Measurements from ENCODE around the gene GRIK1.

GRIK1 gene

DNA sequence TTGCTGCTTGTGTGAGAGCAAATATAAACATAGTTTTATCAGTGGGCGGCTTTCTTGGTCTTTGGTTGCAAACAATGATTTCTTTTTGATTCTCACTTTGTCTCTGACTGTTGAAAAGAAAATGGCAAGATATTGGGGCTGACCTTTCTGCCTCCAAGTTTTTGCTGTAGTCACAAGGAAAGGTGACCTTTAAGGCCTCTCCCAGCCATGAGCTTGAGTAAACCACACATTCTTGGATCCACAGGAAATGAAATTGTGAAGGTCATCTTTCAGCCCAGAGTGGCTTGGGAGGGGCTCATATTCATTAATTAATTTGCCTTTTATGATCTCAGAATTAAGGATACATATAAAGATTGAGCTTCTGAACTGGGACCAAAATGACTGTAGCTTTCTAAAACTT is 399.5 kb downstream of the GRIK1 start:
- no peaks in the 10 kb centered on the region for H3K27me3 ChIP-seq (ENCODE audit: control insufficient read depth, insufficient read depth, low read length)
- H3K4me1 ChIP-seq (ENCODE audit: control insufficient read depth, insufficient read depth, low read length), result no peaks in the 10 kb centered on the region
- H3K27ac ChIP-seq (ENCODE audit: low read depth, low read length), result no peak overlapping the region
- no peak overlapping the region for H3K4me3 ChIP-seq (ENCODE audit: low read depth, low read length)
- no peaks in the 10 kb centered on the region for H3K9me3 ChIP-seq (ENCODE audit: control insufficient read depth, insufficient read depth, low read depth, low read length)
- H3K36me3 ChIP-seq (ENCODE audit: control insufficient read depth, insufficient read depth, low read length), result no peaks in the 10 kb centered on the region
- H3K9ac ChIP-seq (ENCODE audit: low read length), result no peak overlapping the region

DNA sequence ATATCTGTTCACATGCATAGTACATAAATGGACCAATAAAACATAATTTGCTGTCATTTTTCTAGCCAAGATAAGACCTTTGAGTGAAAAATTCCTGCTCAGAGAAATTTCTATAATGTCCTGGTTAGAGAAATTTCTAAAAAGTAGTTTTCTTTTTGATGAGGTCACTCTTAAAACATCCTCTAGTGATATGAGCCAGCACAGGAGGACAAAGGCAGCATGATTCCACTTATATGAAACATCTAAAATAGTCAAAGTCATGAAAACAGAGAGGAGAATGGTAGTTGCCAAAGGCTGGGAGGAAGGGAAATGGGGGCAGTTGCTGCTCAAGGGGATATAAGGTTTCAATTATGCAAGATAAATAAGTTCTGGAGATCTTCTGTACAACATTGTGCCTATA is 401.7 kb downstream of the GRIK1 start:
- no peak overlapping the region for H3K27ac ChIP-seq (ENCODE audit: low read depth, low read length)
- no peaks in the 10 kb centered on the region for H3K36me3 ChIP-seq (ENCODE audit: control insufficient read depth, insufficient read depth, low read length)
- no peaks in the 10 kb centered on the region for H3K27me3 ChIP-seq (ENCODE audit: control insufficient read depth, insufficient read depth, low read length)
- no peak overlapping the region for H3K9ac ChIP-seq (ENCODE audit: low read length)
- H3K4me3 ChIP-seq (ENCODE audit: low read depth, low read length), result no peak overlapping the region
- no peaks in the 10 kb centered on the region for H3K4me1 ChIP-seq (ENCODE audit: control insufficient read depth, insufficient read depth, low read length)
- no peaks in the 10 kb centered on the region for H3K9me3 ChIP-seq (ENCODE audit: control insufficient read depth, insufficient read depth, low read depth, low read length)

DNA sequence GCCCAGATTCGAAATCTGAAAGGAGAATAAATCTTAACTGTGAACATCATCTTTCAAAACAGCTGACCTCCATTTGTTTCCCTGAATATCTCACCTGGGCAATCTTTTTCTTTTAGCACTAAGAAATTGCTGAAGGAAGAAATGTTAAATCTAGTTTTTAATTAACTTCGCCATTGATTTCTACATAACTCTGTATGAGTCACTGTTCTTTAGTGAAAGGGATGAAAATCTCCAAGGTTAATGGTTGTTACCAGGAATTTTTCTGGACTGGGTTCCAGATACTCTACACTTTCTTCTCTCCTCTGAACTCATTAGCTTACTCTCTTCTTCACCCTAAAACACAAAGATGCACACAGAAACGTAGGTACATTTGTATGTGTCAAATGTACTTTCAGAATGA is 405.3 kb downstream of the GRIK1 start:
- no peaks in the 10 kb centered on the region for H3K36me3 ChIP-seq (ENCODE audit: control insufficient read depth, insufficient read depth, low read length)
- no peaks in the 10 kb centered on the region for H3K4me1 ChIP-seq (ENCODE audit: control insufficient read depth, insufficient read depth, low read length)
- H3K27ac ChIP-seq (ENCODE audit: low read depth, low read length), result no peak overlapping the region
- no peak overlapping the region for H3K9ac ChIP-seq (ENCODE audit: low read length)
- H3K4me3 ChIP-seq (ENCODE audit: low read depth, low read length), result no peak overlapping the region
- H3K9me3 ChIP-seq (ENCODE audit: control insufficient read depth, insufficient read depth, low read depth, low read length), result no peaks in the 10 kb centered on the region
- no peaks in the 10 kb centered on the region for H3K27me3 ChIP-seq (ENCODE audit: control insufficient read depth, insufficient read depth, low read length)

DNA sequence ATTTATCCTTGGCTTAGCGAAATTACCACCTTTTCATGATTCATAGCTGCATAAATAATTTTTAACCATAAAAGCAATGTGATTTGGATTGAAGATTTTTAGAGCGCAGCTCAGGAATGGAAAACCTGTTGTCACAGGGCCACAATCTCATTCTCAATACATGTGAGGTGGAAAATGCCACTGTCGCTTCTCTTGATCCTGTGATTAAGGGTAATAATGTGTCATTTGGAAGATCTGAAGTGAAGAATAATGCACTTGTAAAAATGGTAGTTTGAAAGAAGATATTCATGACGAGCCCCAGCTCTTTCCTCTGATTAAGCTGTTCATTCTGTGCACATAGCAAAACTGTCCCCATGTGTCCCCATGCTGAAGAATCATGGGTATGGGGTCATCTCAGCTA is 410.7 kb downstream of the GRIK1 start:
- H3K4me3 ChIP-seq (ENCODE audit: low read depth, low read length), result no peak overlapping the region

DNA sequence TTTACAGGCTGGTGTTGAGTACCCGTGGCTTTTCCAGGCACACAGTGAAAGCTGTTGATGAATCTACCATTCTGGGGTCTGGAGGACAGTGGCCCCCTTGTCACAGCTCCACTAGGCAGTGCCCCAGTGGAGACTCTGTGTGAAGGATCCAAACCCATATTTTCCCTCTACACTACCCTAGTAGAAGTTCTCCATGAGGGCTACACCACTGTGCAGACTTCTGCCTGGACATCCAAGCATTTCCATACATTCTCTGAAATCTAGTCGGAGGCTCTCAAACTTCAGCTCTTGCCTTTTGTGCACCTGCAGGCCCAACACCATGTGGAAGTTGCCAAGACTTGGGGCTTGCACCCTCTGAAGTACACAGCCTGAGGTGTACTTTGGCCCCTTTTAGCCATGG is 413.3 kb downstream of the GRIK1 start:
- Histone ChIP-seq H3K9me3 (ENCODE audit: control insufficient read depth, insufficient read depth, low read depth, low read length) (peaks cover 31% of the 10 kb centered on the region), H3K9ac (ENCODE audit: low read length) (no peak overlapping the region), H3K36me3 (ENCODE audit: control insufficient read depth, insufficient read depth, low read length) (no peaks in the 10 kb centered on the region; the same call in 1 of the 2 replicates)

More for the DNA sequence above, 410.7 kb downstream of the GRIK1 start:
- Histone ChIP-seq H3K9me3 (ENCODE audit: control insufficient read depth, insufficient read depth, low read depth, low read length) (peaks cover 31% of the 10 kb centered on the region), H3K36me3 (ENCODE audit: control insufficient read depth, insufficient read depth, low read length) (no peaks in the 10 kb centered on the region; the same call in 1 of the 2 replicates), H3K4me1 (ENCODE audit: control insufficient read depth, insufficient read depth, low read length) (no peaks in the 10 kb centered on the region), H3K27ac (ENCODE audit: low read depth, low read length) (no peak overlapping the region), H3K27me3 (ENCODE audit: control insufficient read depth, insufficient read depth, low read length) (no peaks in the 10 kb centered on the region), H3K9ac (ENCODE audit: low read length) (no peak overlapping the region)

DNA sequence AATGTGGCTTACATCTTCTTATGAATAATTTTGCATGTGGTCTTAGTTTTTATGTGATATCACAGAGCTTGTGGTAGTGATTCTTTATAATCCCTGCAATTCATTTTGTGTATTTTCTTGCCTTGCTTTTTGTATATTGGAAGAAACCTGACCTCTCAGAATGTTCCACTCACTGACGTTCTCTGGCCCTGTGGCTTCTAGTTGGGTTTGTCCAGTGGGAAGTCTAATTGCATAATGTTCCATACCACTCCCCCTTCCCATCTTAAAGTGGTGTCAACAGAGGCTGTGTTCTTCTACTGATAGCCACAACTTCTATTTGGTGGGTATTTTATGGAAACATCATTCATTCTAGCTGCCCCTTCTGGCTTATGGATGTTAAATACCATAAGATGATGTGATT is 415.7 kb downstream of the GRIK1 start:
- Histone ChIP-seq H3K27ac (ENCODE audit: low read depth, low read length) (no peak overlapping the region), H3K4me3 (ENCODE audit: low read depth, low read length) (no peak overlapping the region), H3K27me3 (ENCODE audit: control insufficient read depth, insufficient read depth, low read length) (no peaks in the 10 kb centered on the region), H3K36me3 (ENCODE audit: control insufficient read depth, insufficient read depth, low read length) (no peaks in the 10 kb centered on the region; the same call in 1 of the 2 replicates), H3K4me1 (ENCODE audit: control insufficient read depth, insufficient read depth, low read length) (no peaks in the 10 kb centered on the region), H3K9ac (ENCODE audit: low read length) (no peak overlapping the region), H3K9me3 (ENCODE audit: control insufficient read depth, insufficient read depth, low read depth, low read length) (peaks cover 31% of the 10 kb centered on the region)

More for the DNA sequence above, 413.3 kb downstream of the GRIK1 start:
- no peaks in the 10 kb centered on the region for H3K27me3 ChIP-seq (ENCODE audit: control insufficient read depth, insufficient read depth, low read length)
- no peaks in the 10 kb centered on the region for H3K4me1 ChIP-seq (ENCODE audit: control insufficient read depth, insufficient read depth, low read length)
- H3K27ac ChIP-seq (ENCODE audit: low read depth, low read length), result no peak overlapping the region
- no peak overlapping the region for H3K4me3 ChIP-seq (ENCODE audit: low read depth, low read length)

DNA sequence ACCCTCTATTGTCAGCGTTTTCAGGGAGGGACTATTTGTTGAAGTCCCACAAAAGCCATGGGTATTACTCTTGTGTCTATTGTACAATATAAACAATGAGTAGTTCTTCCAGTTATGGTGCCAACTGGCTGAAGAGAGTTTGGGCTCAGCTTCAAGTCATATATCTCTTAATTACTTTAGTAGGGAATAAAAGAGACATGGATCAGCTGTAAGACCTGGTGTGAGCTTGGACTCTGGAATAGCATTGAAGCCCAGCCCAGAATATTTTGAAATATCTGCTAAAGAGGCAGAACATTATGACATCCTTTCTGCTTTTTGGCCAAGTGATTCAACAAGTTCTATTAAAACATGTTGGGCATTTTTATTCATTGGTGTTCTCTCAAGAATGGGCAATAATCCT is 416.1 kb downstream of the GRIK1 start:
- Histone ChIP-seq H3K36me3 (ENCODE audit: control insufficient read depth, insufficient read depth, low read length) (no peaks in the 10 kb centered on the region; the same call in 1 of the 2 replicates), H3K4me3 (ENCODE audit: low read depth, low read length) (no peak overlapping the region), H3K27me3 (ENCODE audit: control insufficient read depth, insufficient read depth, low read length) (no peaks in the 10 kb centered on the region), H3K9me3 (ENCODE audit: control insufficient read depth, insufficient read depth, low read depth, low read length) (peaks cover 31% of the 10 kb centered on the region), H3K27ac (ENCODE audit: low read depth, low read length) (no peak overlapping the region), H3K4me1 (ENCODE audit: control insufficient read depth, insufficient read depth, low read length) (no peaks in the 10 kb centered on the region), H3K9ac (ENCODE audit: low read length) (no peak overlapping the region)

DNA sequence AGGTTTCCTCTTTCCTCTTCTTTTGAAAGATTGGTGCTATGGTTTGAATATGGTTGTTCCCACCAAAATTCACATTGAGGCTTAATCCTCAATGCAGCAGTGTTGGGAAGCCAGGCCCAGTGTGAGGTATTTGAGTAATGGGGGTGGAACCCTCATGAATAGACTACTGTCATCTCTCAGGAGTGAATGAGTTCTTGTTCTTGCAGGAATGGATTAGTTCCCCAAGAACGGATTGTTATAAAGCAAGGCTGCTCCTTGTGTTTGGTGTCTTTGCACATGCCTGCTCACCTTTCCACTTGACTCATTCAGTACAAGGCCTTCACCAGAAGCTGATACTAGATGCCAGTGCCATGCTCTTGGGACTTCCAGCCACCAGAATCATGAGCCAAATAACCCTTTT is 417.9 kb downstream of the GRIK1 start:
- H3K4me1 ChIP-seq (ENCODE audit: control insufficient read depth, insufficient read depth, low read length), result no peaks in the 10 kb centered on the region
- no peaks in the 10 kb centered on the region; the same call in 1 of the 2 replicates for H3K36me3 ChIP-seq (ENCODE audit: control insufficient read depth, insufficient read depth, low read length)
- H3K9me3 ChIP-seq (ENCODE audit: control insufficient read depth, insufficient read depth, low read depth, low read length), result peaks cover 16% of the 10 kb centered on the region
- no peaks in the 10 kb centered on the region for H3K27me3 ChIP-seq (ENCODE audit: control insufficient read depth, insufficient read depth, low read length)
- H3K9ac ChIP-seq (ENCODE audit: low read length), result no peak overlapping the region
- H3K27ac ChIP-seq (ENCODE audit: low read depth, low read length), result no peak overlapping the region
- no peak overlapping the region for H3K4me3 ChIP-seq (ENCODE audit: low read depth, low read length)

DNA sequence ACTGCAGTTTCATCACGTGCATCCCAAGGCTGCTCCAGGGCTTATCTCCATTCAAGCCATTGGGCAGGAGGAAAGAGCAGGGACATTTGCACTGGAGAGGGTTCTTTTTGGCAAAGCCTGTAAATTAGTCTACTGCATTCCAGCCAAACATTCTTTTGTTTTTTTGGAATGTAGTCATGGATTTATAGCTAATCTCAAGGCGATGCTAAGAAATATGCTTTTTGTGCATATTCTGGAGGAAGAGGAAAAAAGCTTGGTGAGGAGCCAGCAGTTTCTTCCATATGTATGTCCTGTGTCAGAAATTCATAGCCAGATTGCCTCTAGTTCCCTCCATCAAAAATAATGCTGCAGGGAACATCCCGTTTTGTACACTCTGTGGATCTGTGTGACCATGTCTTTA is 419.6 kb downstream of the GRIK1 start:
- Histone ChIP-seq H3K9ac (ENCODE audit: low read length) (no peak overlapping the region), H3K4me1 (ENCODE audit: control insufficient read depth, insufficient read depth, low read length) (no peaks in the 10 kb centered on the region), H3K9me3 (ENCODE audit: control insufficient read depth, insufficient read depth, low read depth, low read length) (0 out of 2 replicates have a peak, but pooled peaks cover 4% of the 10 kb centered on the region)

DNA sequence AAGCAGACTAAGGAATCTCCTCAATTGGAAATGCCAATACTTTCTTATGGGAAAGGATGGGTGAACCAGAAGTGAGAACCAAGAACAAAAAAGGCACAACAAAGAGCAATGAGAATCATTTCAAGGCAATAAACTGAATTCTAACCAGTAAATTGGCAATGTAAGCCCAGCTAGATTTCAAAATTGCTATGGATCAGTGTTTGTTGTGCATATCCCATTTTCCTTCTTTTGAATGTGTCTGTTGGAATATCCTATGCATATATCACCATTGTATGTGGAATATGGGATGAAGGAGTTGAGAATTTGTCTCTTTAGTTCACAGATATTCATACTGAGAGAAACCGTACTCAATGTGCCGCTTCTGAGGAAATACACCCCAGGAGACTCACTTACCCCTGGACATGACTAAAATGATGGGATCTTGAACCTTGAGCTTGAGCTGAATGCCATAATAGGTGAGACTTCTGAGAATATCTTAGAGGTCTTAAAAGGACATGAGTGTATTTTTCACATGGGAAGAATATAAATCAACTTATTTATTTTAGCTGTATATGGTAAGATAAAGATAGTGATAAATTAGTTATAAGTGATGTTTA is 425.0 kb downstream of the GRIK1 start:
- no peaks in the 10 kb centered on the region for H3K36me3 ChIP-seq (ENCODE audit: control insufficient read depth, insufficient read depth, low read length)
- peaks cover 5% of the 10 kb centered on the region; the same call in 1 of the 2 replicates for H3K9me3 ChIP-seq (ENCODE audit: control insufficient read depth, insufficient read depth, low read depth, low read length)
- H3K4me1 ChIP-seq (ENCODE audit: control insufficient read depth, insufficient read depth, low read length), result no peaks in the 10 kb centered on the region
- no peak overlapping the region for H3K27ac ChIP-seq (ENCODE audit: low read depth, low read length)
- no peak overlapping the region for H3K9ac ChIP-seq (ENCODE audit: low read length)
- H3K27me3 ChIP-seq (ENCODE audit: control insufficient read depth, insufficient read depth, low read length), result no peaks in the 10 kb centered on the region
- H3K4me3 ChIP-seq (ENCODE audit: low read depth, low read length), result no peak overlapping the region

More for the DNA sequence above, 419.6 kb downstream of the GRIK1 start:
- Histone ChIP-seq H3K27ac (ENCODE audit: low read depth, low read length) (no peak overlapping the region), H3K27me3 (ENCODE audit: control insufficient read depth, insufficient read depth, low read length) (no peaks in the 10 kb centered on the region), H3K36me3 (ENCODE audit: control insufficient read depth, insufficient read depth, low read length) (no peaks in the 10 kb centered on the region), H3K4me3 (ENCODE audit: low read depth, low read length) (no peak overlapping the region)

DNA sequence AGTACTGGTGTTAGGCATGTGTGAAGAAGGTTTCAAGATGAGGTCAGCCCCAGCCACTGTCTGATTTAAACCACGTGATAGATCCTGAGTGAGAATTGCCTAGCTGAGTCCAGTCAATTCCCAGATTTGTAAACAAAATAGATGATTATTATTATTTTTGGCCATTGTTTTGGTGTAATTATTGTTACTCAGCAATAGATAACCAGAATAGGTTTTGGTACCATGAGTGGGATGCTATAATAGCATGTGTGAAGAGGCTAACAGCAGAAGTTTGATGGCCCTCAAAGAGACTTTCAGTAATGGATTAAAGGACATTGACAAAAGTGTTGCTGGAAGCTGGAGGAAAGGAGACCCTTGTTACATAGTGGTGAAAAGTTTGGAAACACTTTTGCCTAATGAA is 426.3 kb downstream of the GRIK1 start:
- Histone ChIP-seq H3K27me3 (ENCODE audit: control insufficient read depth, insufficient read depth, low read length) (no peaks in the 10 kb centered on the region), H3K9me3 (ENCODE audit: control insufficient read depth, insufficient read depth, low read depth, low read length) (peaks cover 5% of the 10 kb centered on the region; the same call in 1 of the 2 replicates), H3K27ac (ENCODE audit: low read depth, low read length) (no peak overlapping the region), H3K4me1 (ENCODE audit: control insufficient read depth, insufficient read depth, low read length) (no peaks in the 10 kb centered on the region), H3K36me3 (ENCODE audit: control insufficient read depth, insufficient read depth, low read length) (no peaks in the 10 kb centered on the region), H3K9ac (ENCODE audit: low read length) (no peak overlapping the region), H3K4me3 (ENCODE audit: low read depth, low read length) (no peak overlapping the region)
